OCI-LY7 (cell line): ENCODE data around the gene ZBTB26.

Experiments used
- EZH2phosphoT487 ChIP-seq: fragments of 200-600 bp; sonication (generic); IDR thresholded peaks from 2 replicates; pipeline ENCODE4 v1.6.1; 2018; ENCODE audit warnings: low read depth, borderline replicate concordance, mild to moderate bottlenecking, mixed run types, antibody characterized with exemption, low read length, moderate library complexity, mixed read lengths
- TF ChIP-seq, protein P1 (sequence below): fragments of 200-600 bp; sonication (generic); conservative IDR thresholded peaks from 2 replicates; pipeline ENCODE4 v1.5.1; 2014; ENCODE audit warnings: mild to moderate bottlenecking, antibody characterized with exemption, low read length, moderate library complexity, mixed read lengths

DNA sequence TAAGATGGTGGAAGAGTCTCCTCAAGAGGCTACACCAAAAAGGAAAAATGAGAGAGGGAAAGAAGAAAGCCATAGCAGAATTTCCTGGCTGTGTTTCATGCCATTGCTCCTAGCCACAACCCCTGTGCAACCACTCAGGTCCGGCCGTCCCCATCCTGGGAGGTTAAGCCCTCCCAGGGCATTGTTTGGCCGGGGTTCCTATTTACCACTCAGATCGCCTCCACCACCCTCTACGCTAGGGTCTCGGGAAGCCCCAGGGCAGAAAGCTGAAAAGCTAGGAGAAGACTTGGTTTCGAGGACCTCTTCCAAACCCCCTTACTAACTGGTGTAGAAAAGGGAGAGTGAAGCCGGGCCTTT is 26.9 kb downstream of the ZBTB26 start:
- TF ChIP-seq, protein P1, sequence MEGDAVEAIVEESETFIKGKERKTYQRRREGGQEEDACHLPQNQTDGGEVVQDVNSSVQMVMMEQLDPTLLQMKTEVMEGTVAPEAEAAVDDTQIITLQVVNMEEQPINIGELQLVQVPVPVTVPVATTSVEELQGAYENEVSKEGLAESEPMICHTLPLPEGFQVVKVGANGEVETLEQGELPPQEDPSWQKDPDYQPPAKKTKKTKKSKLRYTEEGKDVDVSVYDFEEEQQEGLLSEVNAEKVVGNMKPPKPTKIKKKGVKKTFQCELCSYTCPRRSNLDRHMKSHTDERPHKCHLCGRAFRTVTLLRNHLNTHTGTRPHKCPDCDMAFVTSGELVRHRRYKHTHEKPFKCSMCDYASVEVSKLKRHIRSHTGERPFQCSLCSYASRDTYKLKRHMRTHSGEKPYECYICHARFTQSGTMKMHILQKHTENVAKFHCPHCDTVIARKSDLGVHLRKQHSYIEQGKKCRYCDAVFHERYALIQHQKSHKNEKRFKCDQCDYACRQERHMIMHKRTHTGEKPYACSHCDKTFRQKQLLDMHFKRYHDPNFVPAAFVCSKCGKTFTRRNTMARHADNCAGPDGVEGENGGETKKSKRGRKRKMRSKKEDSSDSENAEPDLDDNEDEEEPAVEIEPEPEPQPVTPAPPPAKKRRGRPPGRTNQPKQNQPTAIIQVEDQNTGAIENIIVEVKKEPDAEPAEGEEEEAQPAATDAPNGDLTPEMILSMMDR = no peak
- no peak for TF ChIP-seq EZH2phosphoT487
